Fibroblast of villous mesenchyme (primary cell): Measurements from ENCODE around the gene SLC22A4. TPM values are rescaled to one million over a fixed set of nuclear protein-coding genes. Genes with fewer than 3 reads are reported as not detected.

Source experiments
- DNase-seq: peaks from one replicate; pipeline ENCODE4 v3.0.0-alpha.2; 2010; ENCODE audit warnings: low read depth
- H3K4me3 ChIP-seq: 2 replicates; pipeline ENCODE4 v1.5.1; 2011; ENCODE audit warnings: low read depth, mild to moderate bottlenecking, low read length
- CTCF ChIP-seq: IDR thresholded peaks from 2 replicates; pipeline ENCODE4 v1.5.1; 2012; ENCODE audit warnings: low read depth, mild to moderate bottlenecking, low read length; ENCODE audit not compliant: insufficient read depth
- total RNA-seq: library from RNA; depleted of rRNA; stranded (reverse); fragments of >200 nt; gene quantifications from 2 replicates; pipeline ENCODE4 v1.2.3, GENCODE V29; 2012

Gene SLC22A4
- total RNA-seq, 1 donor = 16.4 TPM

- no peak for DNase-seq
- no peak overlapping the region for H3K4me3 ChIP-seq
- no peak for TF ChIP-seq CTCF
Measured at GRCh38 chr5:132253452-132254320, 40.5 kb upstream of the SLC22A4 start.

GRCh38 chr5:132254321-132254977, 39.7 kb upstream of the SLC22A4 start:
- H3K4me3 ChIP-seq = no peak overlapping the region
- no peak for DNase-seq
- TF ChIP-seq CTCF = no peak

GRCh38 chr5:132256086-132256782, 38.0 kb upstream of the SLC22A4 start:
- no peak for TF ChIP-seq CTCF
- no peak for DNase-seq
- no peak overlapping the region for H3K4me3 ChIP-seq

GRCh38 chr5:132256783-132257130, 37.4 kb upstream of the SLC22A4 start:
- no peak for TF ChIP-seq CTCF
- peak overlapping the region; percentile 71 for H3K4me3 ChIP-seq
- no peak for DNase-seq

- DNase-seq = peak; percentile 44
- H3K4me3 ChIP-seq = peak within 1 kb of the TSS; percentile 71
- no peak for TF ChIP-seq CTCF
Measured at GRCh38 chr5:132257131-132258101, 36.8 kb upstream of the SLC22A4 start, which contains the start of gene PDLIM4. TSS of gene PDLIM4 (plus strand) at chr5:132257696. CDS start at chr5:132257735, 39 bp downstream.
